Placental epithelial cell (primary cell): ENCODE measurements around the gene TFEB. TPM values are rescaled to one million over a fixed set of nuclear protein-coding genes. Genes with fewer than 3 reads are reported as not detected.

ENCODE experiments used
- small RNA-seq: library from RNA; depleted of rRNA; stranded (forward); fragments of <200 nt; gene quantifications from one replicate; pipeline ENCODE3, GENCODE V24; 2012
- total RNA-seq: library from RNA; depleted of rRNA; stranded (reverse); fragments of >200 nt; gene quantifications from 2 replicates; pipeline ENCODE4 v1.2.3, GENCODE V29; 2012

TFEB gene
- 4.2 and 5.5 TPM in 2 replicates for total RNA-seq

GRCh38 chr6:41735427-41736185, at the start of gene TFEB:
Gene TFEB, minus strand, starts transcription at chr6:41735608. Its CDS starts 44,395 bp downstream, at chr6:41691213.

GRCh38 chr6:41780551-41781365, 45.4 kb upstream of the TFEB start, which contains the start of gene PRICKLE4:
Gene PRICKLE4, plus strand, starts transcription at chr6:41780782. Its CDS starts 2,692 bp downstream, at chr6:41783474.

GRCh38 chr6:41779788-41780550, 44.6 kb upstream of the TFEB start, which contains the start of gene FRS3:
Gene FRS3, minus strand, starts transcription at chr6:41779900. Its CDS starts 2,913 bp downstream, at chr6:41776987.

GRCh38 chr6:41747256-41748101, 12.1 kb upstream of the TFEB start, which contains the start of gene PGC:
Gene PGC, minus strand, starts transcription at chr6:41747397. Its CDS starts 63 bp downstream, at chr6:41747334.

GRCh38 chr6:41638002-41638934, 97.1 kb downstream of the TFEB start, which contains the start of gene MDFI:
Gene MDFI, plus strand, starts transcription at chr6:41638468. Its CDS starts 282 bp downstream, at chr6:41638750.

Small RNAs within 50 kb of the gene (small RNA-seq; reads per million reads assigned to genes)
- not detected for gene AL365205.3

Other genes starting within 250 kb of the TFEB start
- gene FOXP4, start 189.2 kb downstream of the TFEB start, total RNA-seq: 3.5 and 4.6 TPM in 2 replicates
- 223 and 402 TPM in 2 replicates for gene MDFI, start 97.1 kb downstream of the TFEB start, total RNA-seq
- gene PGC, start 11.8 kb upstream of the TFEB start, total RNA-seq: not detected in 2 replicates
- 2.7 TPM in 2 replicates for gene FRS3, start 44.3 kb upstream of the TFEB start, total RNA-seq
- 0.65 and 5.5 TPM in 2 replicates for gene PRICKLE4, start 45.2 kb upstream of the TFEB start, total RNA-seq
- 80.9 and 120 TPM in 2 replicates for gene TOMM6, start 52.1 kb upstream of the TFEB start, total RNA-seq
- gene USP49, start 159.8 kb upstream of the TFEB start, total RNA-seq: 2.9 and 6.7 TPM in 2 replicates
- 33.0 and 49.7 TPM in 2 replicates for gene MED20, start 185.5 kb upstream of the TFEB start, total RNA-seq
- 8.0 and 14.1 TPM in 2 replicates for gene BYSL, start 185.9 kb upstream of the TFEB start, total RNA-seq
- 143 and 151 TPM in 2 replicates for gene CCND3, start 206.2 kb upstream of the TFEB start, total RNA-seq